Measurements from ENCODE around the gene EMP1. TPM values are rescaled to one million over a fixed set of nuclear protein-coding genes. Genes with fewer than 3 reads are reported as not detected.

The EMP1 gene
- total RNA-seq, 1 experiment from 2014 or later, result 0.63 TPM

- Histone ChIP-seq H4K20me1 (ENCODE audit: control insufficient read depth, insufficient read depth, insufficient read length) (no peaks in the 10 kb centered on the region), H4K91ac (ENCODE audit: insufficient read length, low read depth, low read length) (no peak overlapping the region), H2AK5ac (ENCODE audit: insufficient read length, low read length) (no peak overlapping the region), H3K79me1 (ENCODE audit: insufficient read depth, low read depth, low read length, poor library complexity, severe bottlenecking) (no peaks in the 10 kb centered on the region), H3K79me2 (ENCODE audit: insufficient read depth, low read length) (no peaks in the 10 kb centered on the region), H3K14ac (ENCODE audit: insufficient read depth, low read length) (no peak overlapping the region), H3K4ac (ENCODE audit: low read depth, low read length) (no peak overlapping the region), H2BK120ac (ENCODE audit: low read depth, low read length, poor library complexity, severe bottlenecking) (no peak overlapping the region), H2AFZ (ENCODE audit: low read length) (peak overlapping the region; percentile 41), H2BK15ac (ENCODE audit: low read depth, low read length) (no peak overlapping the region), H3K9me3 (ENCODE audit: control insufficient read depth, low read depth, low read length) (no peaks in the 10 kb centered on the region), H3K27ac (ENCODE audit: insufficient read length, low read depth, low read length) (no peak overlapping the region), H3K56ac (ENCODE audit: insufficient read length, low read depth, low read length) (no peak overlapping the region), H2BK20ac (ENCODE audit: low read depth, low read length, poor library complexity, severe bottlenecking) (no peak overlapping the region), H3K18ac (ENCODE audit: insufficient read length, low read depth, low read length) (no peak overlapping the region), H2BK12ac (ENCODE audit: insufficient read length, low read depth, low read length) (no peak overlapping the region), H4K5ac (ENCODE audit: insufficient read length, low read depth, low read length) (no peak overlapping the region), H3K9ac (ENCODE audit: extremely low read depth, insufficient read length, low read length) (no peak overlapping the region), H4K8ac (replicated peaks; ENCODE audit: insufficient read length, low read depth, low read length) (no peak overlapping the region), H3T11ph (ENCODE audit: low read length) (no peak overlapping the region), H3K4me2 (ENCODE audit: insufficient read depth, insufficient read length, low read length) (no peak overlapping the region), H3K23me2 (ENCODE audit: insufficient read length, low read depth, low read length, poor library complexity, severe bottlenecking) (no peaks in the 10 kb centered on the region), H3K27me3 (ENCODE audit: insufficient read depth, low read length) (no peaks in the 10 kb centered on the region), H3K23ac (ENCODE audit: insufficient read length, low read depth, low read length) (no peak overlapping the region), H3K4me1 (ENCODE audit: insufficient read depth, low read length) (peaks cover 8% of the 10 kb centered on the region; the same call in 1 of the 2 replicates), H2BK5ac (ENCODE audit: insufficient read length, low read length) (no peak overlapping the region)
- Mint-ChIP-seq H3K36me3 (ENCODE audit: insufficient read depth in 1 of 3, low read depth in 3 of 3) (no peaks in the 10 kb centered on the region), H3K4me1 (peaks cover 32 to 34% of the 10 kb centered on the region in 2 experiments), H3K9me3 (peaks cover 0 to 2% of the 10 kb centered on the region in 2 experiments; a peak in 1 of 5 replicates), H3K4me3 (no peak overlapping the region), H3K27me3 (ENCODE audit: low read depth) (no peaks in the 10 kb centered on the region), H3K27ac (peak overlapping the region; percentile 3 to 64 (median 41); a peak in 4 of 7 replicates)
- WGBS (ENCODE audit: extremely low coverage, insufficient read length, low lambda C conversion rate), result no CpG with 5 or more reads among the region's 12 CpGs
- TF ChIP-seq CTCF (conservative IDR thresholded peaks at IDR 0.05), result no peak
- DNase-seq, result no peak
Measured at GRCh38 chr12:13173012-13173932, 23.3 kb upstream of the EMP1 start.

All from H9 (cell line).